GM12878 (cell line): Measurements from ENCODE around the gene IGF2BP1. TPM values are rescaled to one million over a fixed set of nuclear protein-coding genes. Genes with fewer than 3 reads are reported as not detected.

ENCODE experiments used
- ATAC-seq: fragments of 200-7000 bp; cut with Tn5 transposase; 3 replicates; pipeline ENCODE4 v1.9.1; 2020; ENCODE audit warnings: mild to moderate bottlenecking, moderate library complexity
- BruUV-seq: library from RNA; stranded (reverse); fragments of 400-500 nt; replicated peaks from 2 replicates; lab custom pipeline; 2021; lab: Mats Ljungman, UMichigan
- CTCF ChIA-PET: fragments of 300-600 bp; sonication (Branson Sonifier 250); formaldehyde crosslinking; extraction: SDS; loops from one replicate; lab custom pipeline; 2021; ENCODE audit warnings: inconsistent platforms; lab: Yijun Ruan, JAX
- POLR2A ChIA-PET: fragments of 350-600 bp; formaldehyde crosslinking; extraction: SDS; loops from one replicate; lab custom pipeline; 2021; ENCODE audit warnings: inconsistent platforms; lab: Charles Lee
- RAD21 ChIA-PET: fragments of 300-600 bp; sonication (Branson Sonifier 250); formaldehyde crosslinking; loops from one replicate; lab custom pipeline; 2023; ENCODE audit warnings: antibody characterized with exemption; ENCODE audit not compliant: unreplicated experiment; lab: Charles Lee
- SMC1A ChIA-PET: fragments of 300-600 bp; sonication (Branson Sonifier 250); formaldehyde crosslinking; loops from one replicate; lab custom pipeline; 2023; ENCODE audit not compliant: unreplicated experiment, uncharacterized antibody; lab: Charles Lee
- DNase-seq: peaks from one replicate; pipeline ENCODE4 v3.0.0-alpha.2; 2011; ENCODE audit warnings: low read depth, low spot score
- FAIRE-seq: peaks from 3 replicates; lab custom pipeline; 2011; peaks lifted over from hg19 to GRCh38; lab: Jason Lieb, UNC
- H2AFZ ChIP-seq: 2 replicates; pipeline ENCODE4 v1.6.0; 2011; ENCODE audit warnings: low read depth, low read length, control low read depth; ENCODE audit not compliant: control insufficient read depth
- H3K27ac ChIP-seq: 2 replicates; pipeline ENCODE4 v1.5.1; 2011; ENCODE audit warnings: control low read depth; ENCODE audit not compliant: control insufficient read depth, insufficient read depth
- H3K27me3 ChIP-seq, 2 experiments: replicated peaks in 1 of 2; 2 replicates each; pipeline versions ENCODE4 v1.6.0 to v1.6.1; 2011; ENCODE audit warnings: low read length in 1 of 2; ENCODE audit not compliant: control insufficient read depth in 2 of 2, insufficient read depth in 2 of 2
- H3K36me3 ChIP-seq, 2 experiments: 2 replicates each; pipeline ENCODE4 v1.5.1; 2011; ENCODE audit warnings: low read length in 1 of 2; ENCODE audit not compliant: control insufficient read depth in 2 of 2, insufficient read depth in 2 of 2
- H3K4me1 ChIP-seq: 2 replicates; pipeline ENCODE4 v1.6.1; 2011; ENCODE audit warnings: mild to moderate bottlenecking, low read length, moderate library complexity, mixed read lengths; ENCODE audit not compliant: control insufficient read depth, insufficient read depth
- H3K4me2 ChIP-seq: 2 replicates; pipeline ENCODE4 v1.6.0; 2011; ENCODE audit warnings: control low read depth; ENCODE audit not compliant: control insufficient read depth, insufficient read depth
- H3K4me3 ChIP-seq: fragments of 200-600 bp; sonication (generic); 2 replicates; pipeline ENCODE4 v1.5.1; 2016
- H3K79me2 ChIP-seq: 2 replicates; pipeline ENCODE4 v1.6.0; 2011; ENCODE audit warnings: low read length; ENCODE audit not compliant: control insufficient read depth, insufficient read depth
- H3K9ac ChIP-seq: 2 replicates; pipeline ENCODE4 v1.8.0; 2011; ENCODE audit warnings: low read length, control low read depth, mixed read lengths; ENCODE audit not compliant: control insufficient read depth, insufficient read depth
- H3K9me3 ChIP-seq: replicated peaks from 3 replicates; pipeline ENCODE4 v1.5.1; 2011; ENCODE audit warnings: mild to moderate bottlenecking, low read length; ENCODE audit not compliant: control insufficient read depth, insufficient read depth
- H4K20me1 ChIP-seq: 2 replicates; pipeline ENCODE4 v1.6.0; 2011; ENCODE audit not compliant: control insufficient read depth, insufficient read depth
- BHLHE40 ChIP-seq, 2 experiments: fragments of 450-650 bp in 1 of 2; IDR thresholded peaks; 2 replicates each; pipeline ENCODE4 v1.6.1; 2011 to 2017; ENCODE audit warnings: low read depth in 2 of 2, borderline replicate concordance in 1 of 2, improper control_type of control experiment in 1 of 2, low read length in 1 of 2, mild to moderate bottlenecking in 1 of 2
- CBX3 ChIP-seq: fragments of 200-600 bp; sonication (generic); IDR thresholded peaks from 2 replicates; pipeline ENCODE4 v1.6.1; 2016; ENCODE audit warnings: low read depth, borderline replicate concordance
- RAD51 ChIP-seq: fragments of 450-650 bp; IDR thresholded peaks from 2 replicates; pipeline ENCODE4 v1.6.1; 2016; ENCODE audit warnings: moderate library complexity, mild to moderate bottlenecking, inconsistent platforms
- TAF1 ChIP-seq: IDR thresholded peaks from 2 replicates; pipeline ENCODE4 v1.6.1; 2011; ENCODE audit warnings: mild to moderate bottlenecking, low read depth, low read length, borderline replicate concordance
- TCF12 ChIP-seq: IDR thresholded peaks from 2 replicates; pipeline ENCODE4 v1.6.1; 2011; ENCODE audit warnings: low read depth, mild to moderate bottlenecking, low read length
- YBX1 ChIP-seq: fragments of 450-650 bp; IDR thresholded peaks from 2 replicates; pipeline ENCODE4 v1.6.1; 2016; ENCODE audit warnings: antibody characterized with exemption
- ZNF274 ChIP-seq: IDR thresholded peaks from one replicate; pipeline ENCODE4 v1.8.0; 2011; ENCODE audit not compliant: insufficient read length, insufficient read depth
- WGBS: methylation state at CpG from one replicate; pipeline ENCODE4 v1.1.6; 2016; ENCODE audit warnings: low lambda C conversion rate; ENCODE audit not compliant: insufficient replicate concordance, insufficient coverage; ENCODE audit errors: missing lambda C conversion rate; 5-methylcytosine and 5-hydroxymethylcytosine counted together
- in situ Hi-C: fragments of 300-500 bp; cut with MboI; formaldehyde crosslinking; loops from 9 replicates; pipeline ENCODE4 v1.14.3; 2018; ENCODE audit warnings: mixed read lengths
- intact Hi-C: fragments of 100-400 bp; cut with micrococcal nuclease; formaldehyde crosslinking; loops from one replicate; pipeline ENCODE4 v1.14.2; 2022; ENCODE audit not compliant: unreplicated experiment
- polyA plus RNA-seq, 11 experiments: library from polyadenylated mRNA; depleted of rRNA in 4 of 11; unstranded in 6 of 11; stranded (reverse) in 5 of 11; fragments of >200 nt; fragmentation: Nextera tagmentation in 4 of 11; fragmentation: Illumina TruSeq in 1 of 11; extraction: Ambion mirVana in 4 of 11; extraction: Trizol in 1 of 11; gene quantifications; 1 replicate in 1 of 11; 2 replicates in 10 of 11; pipeline versions ENCODE4 v1.2.1 to v1.2.3, GENCODE V29; 2011 to 2016; ENCODE audit warnings: inconsistent platforms in 2 of 11, missing spikeins in 2 of 11, low read depth in 1 of 11
- total RNA-seq, 4 experiments: library from RNA; depleted of rRNA in 3 of 4; stranded (reverse); fragments of >200 nt in 3 of 4; fragmentation: Illumina TruSeq in 1 of 4; extraction: Trizol in 1 of 4; gene quantifications; 2 replicates each; pipeline versions ENCODE4 v1.2.1 to v1.2.3, GENCODE V29; 2013 to 2021
- TF ChIP-seq, protein P1 (sequence below): fragments of 150-350 bp; IDR thresholded peaks from 2 replicates; pipeline ENCODE4 v1.6.1; 2014; ENCODE audit warnings: mild to moderate bottlenecking, low read depth, low read length

IGF2BP1 gene
- total and polyA plus RNA-seq, 10 of the 15 experiments (the other 5 are each of a cell fraction or from before 2014, with no cell fraction given) = 0.04 to 2.4 (median 0.13) TPM; not detected in 1

- DNase-seq = no peak
- no peaks in the 10 kb centered on the region for H3K9me3 ChIP-seq
- no peaks in the 10 kb centered on the region for H4K20me1 ChIP-seq
- no peaks in the 10 kb centered on the region for H3K4me1 ChIP-seq
- CTCF ChIA-PET = interaction anchor here (1.5 kb wide), 1 partner anchor 9 kb away, joined by 4 read pairs; no protein-coding TSS in a partner anchor
- no peak overlapping the region for H2AFZ ChIP-seq
- TF ChIP-seq YBX1 (no peak), BHLHE40 (IDR thresholded peaks at IDR 0.05; ENCODE audit: borderline replicate concordance in 1 of 2, low read depth in 2 of 2, low read length in 1 of 2) (no peak), ZNF274 (no peak), RAD51 (no peak), CBX3 (no peak), TCF12 (no peak), TAF1 (no peak)
- TF ChIP-seq, protein P1, sequence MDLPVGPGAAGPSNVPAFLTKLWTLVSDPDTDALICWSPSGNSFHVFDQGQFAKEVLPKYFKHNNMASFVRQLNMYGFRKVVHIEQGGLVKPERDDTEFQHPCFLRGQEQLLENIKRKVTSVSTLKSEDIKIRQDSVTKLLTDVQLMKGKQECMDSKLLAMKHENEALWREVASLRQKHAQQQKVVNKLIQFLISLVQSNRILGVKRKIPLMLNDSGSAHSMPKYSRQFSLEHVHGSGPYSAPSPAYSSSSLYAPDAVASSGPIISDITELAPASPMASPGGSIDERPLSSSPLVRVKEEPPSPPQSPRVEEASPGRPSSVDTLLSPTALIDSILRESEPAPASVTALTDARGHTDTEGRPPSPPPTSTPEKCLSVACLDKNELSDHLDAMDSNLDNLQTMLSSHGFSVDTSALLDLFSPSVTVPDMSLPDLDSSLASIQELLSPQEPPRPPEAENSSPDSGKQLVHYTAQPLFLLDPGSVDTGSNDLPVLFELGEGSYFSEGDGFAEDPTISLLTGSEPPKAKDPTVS = no peak
- TF ChIP-seq, all 136 proteins: peak for 0
- H3K27ac ChIP-seq = no peak overlapping the region
- ChIA-PET POLR2A (no interaction called here), SMC1A (no interaction called here), RAD21 (no interaction called here)
- in situ Hi-C loops = no loop called here
- H3K9ac ChIP-seq = no peak overlapping the region
- peaks cover 0 to 1% of the 10 kb centered on the region in 2 experiments; a peak in 2 of 4 replicates for H3K27me3 ChIP-seq
- H3K4me2 ChIP-seq = no peak overlapping the region
- intact Hi-C loops = no loop called here
- no peaks in the 10 kb centered on the region for H3K36me3 ChIP-seq
- ATAC-seq (no peak), FAIRE-seq (no peak)
- WGBS = 48% methylated on average over 22 of the region's 22 CpGs
- BruUV-seq = no TSS peak
- H3K79me2 ChIP-seq = no peaks in the 10 kb centered on the region
- no peak overlapping the region for H3K4me3 ChIP-seq
Measured at GRCh38 chr17:49015179-49015923, 18.2 kb downstream of the IGF2BP1 start.
